CD4-positive, alpha-beta T cell (primary cell): ENCODE data around the gene PARP12. TPM values are rescaled to one million over a fixed set of nuclear protein-coding genes. Genes with fewer than 3 reads are reported as not detected.

Experiments used
- ATAC-seq: fragments of 200-7000 bp; cut with Tn5 transposase; one replicate; pipeline ENCODE4 v1.10.0; 2022; ENCODE audit warnings: mild to moderate bottlenecking; ENCODE audit not compliant: poor library complexity
- CTCF ChIA-PET: fragments of 350-600 bp; sonication (Branson Sonifier 250); formaldehyde crosslinking; loops from one replicate; lab custom pipeline; 2021; ENCODE audit warnings: antibody characterized with exemption, inconsistent platforms; lab: Charles Lee
- POLR2A ChIA-PET: fragments of 350-600 bp; sonication (Branson Sonifier 250); formaldehyde crosslinking; loops from one replicate; lab custom pipeline; 2021; ENCODE audit warnings: antibody characterized with exemption, inconsistent platforms; lab: Charles Lee
- DNase-seq, 14 experiments: peaks; one replicate each; pipeline ENCODE4 v3.0.0-alpha.2; 2013 to 2020; ENCODE audit warnings: mixed read lengths in 2 of 14
- H3K27ac ChIP-seq, 2 donors: one replicate each; pipeline versions ENCODE4 v1.5.1 to v1.7.0; 2013; ENCODE audit warnings: low read length in 2 of 2, low read depth in 1 of 2, mild to moderate bottlenecking in 1 of 2
- H3K27me3 ChIP-seq, 2 experiments: 1 replicate in 1 of 2; 2 replicates in 1 of 2; pipeline versions ENCODE4 v1.6.1 to v1.7.0; 2013; ENCODE audit warnings: low read length in 2 of 2, control low read depth in 1 of 2, mild to moderate bottlenecking in 1 of 2, moderate library complexity in 1 of 2; ENCODE audit not compliant: insufficient read depth in 2 of 2, control insufficient read depth in 1 of 2
- H3K36me3 ChIP-seq: one replicate; pipeline ENCODE4 v1.6.1; 2013; ENCODE audit warnings: low read length, control low read depth; ENCODE audit not compliant: insufficient read depth
- H3K4me1 ChIP-seq: one replicate; pipeline ENCODE4 v1.6.1; 2013; ENCODE audit warnings: low read length, control low read depth; ENCODE audit not compliant: insufficient read depth
- H3K4me3 ChIP-seq: one replicate; pipeline ENCODE4 v1.5.1; 2013; ENCODE audit warnings: mild to moderate bottlenecking, low read length, moderate library complexity
- H3K9me3 ChIP-seq, 2 experiments: 1 replicate in 1 of 2; 2 replicates in 1 of 2; pipeline versions ENCODE4 v1.6.1 to v1.7.0; 2013; ENCODE audit warnings: low read length in 2 of 2, mild to moderate bottlenecking in 2 of 2, control low read depth in 1 of 2, moderate library complexity in 1 of 2; ENCODE audit not compliant: control insufficient read depth in 1 of 2, insufficient read depth in 1 of 2
- H3K27ac Mint-ChIP-seq: one replicate; pipeline ENCODE4 v1.8.0; 2020; ENCODE audit warnings: mixed read lengths
- H3K27me3 Mint-ChIP-seq: one replicate; pipeline ENCODE4 v1.8.0; 2021; ENCODE audit warnings: mixed read lengths
- H3K36me3 Mint-ChIP-seq: one replicate; pipeline ENCODE4 v1.8.0; 2021; ENCODE audit warnings: low read depth, mixed read lengths
- H3K4me1 Mint-ChIP-seq: one replicate; pipeline ENCODE4 v1.8.0; 2021; ENCODE audit warnings: low read depth, mixed read lengths
- H3K4me3 Mint-ChIP-seq: one replicate; pipeline ENCODE4 v1.8.0; 2020; ENCODE audit warnings: mild to moderate bottlenecking, mixed read lengths
- H3K9me3 Mint-ChIP-seq: one replicate; pipeline ENCODE4 v1.8.0; 2020; ENCODE audit warnings: mixed read lengths
- intact Hi-C, 2 experiments: fragments of 100-400 bp; cut with DNase I in 1 of 2; cut with micrococcal nuclease in 1 of 2; formaldehyde crosslinking; loops; one replicate each; pipeline versions ENCODE4 v1.15.1 to v1.9.0; 2023 to 2025; cut with DNase I, micrococcal nuclease
- total RNA-seq, 174 experiments: library from RNA in 2 of 174; stranded (reverse) in 2 of 174; gene quantifications; one replicate each; pipeline ENCODE4 v1.2.3 and lab custom pipeline; 2021 to 2026
- TF ChIP-seq, protein P1 (sequence below): fragments of 200-600 bp; IDR thresholded peaks from one replicate; pipeline ENCODE4 v1.8.0; 2022; ENCODE audit warnings: antibody characterized with exemption, mild to moderate bottlenecking

The PARP12 gene
- total RNA-seq, 2 experiments from 2014 or later: 76.7 to 78.5 TPM

GRCh38 chr7:140080919-140081318, 18.2 kb upstream of the PARP12 start:
- CTCF ChIA-PET: no interaction called here
- Histone ChIP-seq H3K4me1 (peaks cover 10% of the 10 kb centered on the region), H3K27me3 (no peaks in the 10 kb centered on the region), H3K27ac (no peak overlapping the region), H3K4me3 (no peak overlapping the region), H3K9me3 (no peaks in the 10 kb centered on the region), H3K36me3 (no peaks in the 10 kb centered on the region)
- Mint-ChIP-seq H3K9me3 (no peaks in the 10 kb centered on the region), H3K4me3 (no peak overlapping the region), H3K27ac (no peak overlapping the region), H3K36me3 (no peaks in the 10 kb centered on the region), H3K27me3 (no peaks in the 10 kb centered on the region), H3K4me1 (peaks cover 26% of the 10 kb centered on the region)
- TF ChIP-seq, protein P1, sequence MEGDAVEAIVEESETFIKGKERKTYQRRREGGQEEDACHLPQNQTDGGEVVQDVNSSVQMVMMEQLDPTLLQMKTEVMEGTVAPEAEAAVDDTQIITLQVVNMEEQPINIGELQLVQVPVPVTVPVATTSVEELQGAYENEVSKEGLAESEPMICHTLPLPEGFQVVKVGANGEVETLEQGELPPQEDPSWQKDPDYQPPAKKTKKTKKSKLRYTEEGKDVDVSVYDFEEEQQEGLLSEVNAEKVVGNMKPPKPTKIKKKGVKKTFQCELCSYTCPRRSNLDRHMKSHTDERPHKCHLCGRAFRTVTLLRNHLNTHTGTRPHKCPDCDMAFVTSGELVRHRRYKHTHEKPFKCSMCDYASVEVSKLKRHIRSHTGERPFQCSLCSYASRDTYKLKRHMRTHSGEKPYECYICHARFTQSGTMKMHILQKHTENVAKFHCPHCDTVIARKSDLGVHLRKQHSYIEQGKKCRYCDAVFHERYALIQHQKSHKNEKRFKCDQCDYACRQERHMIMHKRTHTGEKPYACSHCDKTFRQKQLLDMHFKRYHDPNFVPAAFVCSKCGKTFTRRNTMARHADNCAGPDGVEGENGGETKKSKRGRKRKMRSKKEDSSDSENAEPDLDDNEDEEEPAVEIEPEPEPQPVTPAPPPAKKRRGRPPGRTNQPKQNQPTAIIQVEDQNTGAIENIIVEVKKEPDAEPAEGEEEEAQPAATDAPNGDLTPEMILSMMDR: no peak
- POLR2A ChIA-PET: no interaction called here
- DNase-seq (no peak), ATAC-seq (no peak)
- intact Hi-C loops: no loop called here

DNA sequence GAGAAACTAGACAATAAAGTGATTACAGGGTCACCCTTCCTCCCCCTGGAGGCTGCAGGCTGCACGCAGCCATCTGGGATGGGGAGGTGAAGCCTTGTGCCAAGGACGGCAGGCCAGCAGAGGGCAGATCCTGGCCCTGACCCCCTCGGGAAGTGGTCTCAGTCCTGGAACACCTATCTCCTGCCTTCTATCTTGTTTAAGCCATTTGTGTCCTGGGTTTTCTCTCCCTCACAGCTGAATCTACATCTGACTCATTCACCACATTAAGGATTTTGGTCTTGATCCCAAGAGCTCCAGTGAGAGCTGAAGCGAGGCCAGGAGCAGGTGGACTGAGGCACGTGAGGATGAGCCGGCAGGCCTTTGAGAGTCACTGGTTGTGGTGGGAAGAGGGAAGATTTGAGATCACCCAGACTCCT, 16.4 kb upstream of the PARP12 start:
- Histone ChIP-seq H3K36me3 (no peaks in the 10 kb centered on the region), H3K27me3 (no peaks in the 10 kb centered on the region), H3K9me3 (no peaks in the 10 kb centered on the region), H3K4me1 (peaks cover 5% of the 10 kb centered on the region), H3K4me3 (no peak overlapping the region), H3K27ac (no peak overlapping the region)
- ChIA-PET CTCF (interaction anchor here (1.4 kb wide), 1 partner anchor 10 kb away, joined by 3 read pairs; no protein-coding TSS in a partner anchor), POLR2A (interaction anchor here (0.6 kb wide), 1 partner anchor 60 kb away, joined by 3 read pairs; no protein-coding TSS in a partner anchor)
- DNase-seq (no peak), ATAC-seq (no peak)
- Mint-ChIP-seq H3K9me3 (no peaks in the 10 kb centered on the region), H3K4me3 (no peak overlapping the region), H3K4me1 (peaks cover 9% of the 10 kb centered on the region), H3K27ac (no peak overlapping the region), H3K36me3 (no peaks in the 10 kb centered on the region), H3K27me3 (no peaks in the 10 kb centered on the region)
- TF ChIP-seq, protein P1: no peak
- intact Hi-C loops: no loop called here

DNA sequence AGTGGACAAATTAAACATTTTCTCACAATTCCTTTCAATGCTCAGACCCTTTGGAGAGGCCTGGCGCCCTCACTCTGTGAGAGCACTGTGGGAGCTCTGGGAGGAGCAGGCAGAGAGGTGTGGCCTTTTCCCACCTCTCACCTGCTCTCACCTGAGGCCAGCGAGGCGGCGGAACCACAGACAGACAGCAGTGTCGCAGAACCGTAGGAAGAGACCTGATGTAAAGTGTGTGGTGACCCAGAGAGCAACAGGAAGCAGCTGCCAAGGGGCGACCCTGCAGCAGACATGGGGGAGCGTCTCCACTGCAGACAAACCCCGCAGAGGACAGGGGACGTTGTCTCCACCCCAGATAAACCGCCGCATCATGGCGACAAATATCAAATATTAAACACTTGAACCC, 15.6 kb upstream of the PARP12 start:
- POLR2A ChIA-PET: no interaction called here
- no peaks in the 10 kb centered on the region for H3K27me3 Mint-ChIP-seq

More for the DNA sequence above, 15.6 kb upstream of the PARP12 start:
- DNase-seq (no peak), ATAC-seq (no peak)
- H3K4me1 Mint-ChIP-seq: peaks cover 1% of the 10 kb centered on the region
- TF ChIP-seq, protein P1: no peak
- Histone ChIP-seq H3K4me3 (no peak overlapping the region), H3K9me3 (no peaks in the 10 kb centered on the region), H3K27ac (no peak overlapping the region), H3K4me1 (no peaks in the 10 kb centered on the region), H3K36me3 (no peaks in the 10 kb centered on the region), H3K27me3 (no peaks in the 10 kb centered on the region)
- H3K9me3 Mint-ChIP-seq: no peaks in the 10 kb centered on the region
- CTCF ChIA-PET: interaction anchor here (1.4 kb wide), 1 partner anchor 9 kb away, joined by 3 read pairs; no protein-coding TSS in a partner anchor
- no peaks in the 10 kb centered on the region for H3K36me3 Mint-ChIP-seq
- H3K4me3 Mint-ChIP-seq: peak overlapping the region; percentile 34
- H3K27ac Mint-ChIP-seq: no peak overlapping the region
- intact Hi-C loops: no loop called here
